ENCODE results near the gene SCN5A.
"Not testable (repeated sequence)": the region's sequence is repeated elsewhere in the genome, so short reads cannot be mapped to it uniquely, and the experiment has no call there.

The SCN5A gene

GRCh38 chr3:38578551-38578950 is 70.9 kb downstream of the SCN5A start:
- no peak for DNase-seq (ENCODE audit: low read depth in 2 of 2)

GRCh38 chr3:38578081-38578475 is 71.4 kb downstream of the SCN5A start:
- no peak for DNase-seq (ENCODE audit: low read depth in 2 of 2)

GRCh38 chr3:38577371-38578080 is 72.0 kb downstream of the SCN5A start:
- DNase-seq (ENCODE audit: low read depth in 2 of 2) = no peak

GRCh38 chr3:38576526-38577370 is 72.7 kb downstream of the SCN5A start:
- no peak for DNase-seq (ENCODE audit: low read depth in 2 of 2)

- DNase-seq (ENCODE audit: low read depth in 2 of 2) = no peak
These were observed 73.4 kb downstream of the SCN5A start for GRCh38 chr3:38576131-38576525.

GRCh38 chr3:38575279-38575843 is 74.1 kb downstream of the SCN5A start:
- DNase-seq (ENCODE audit: low read depth in 2 of 2) = no peak

- DNase-seq (ENCODE audit: low read depth in 2 of 2) = no peak
These were observed 74.8 kb downstream of the SCN5A start for GRCh38 chr3:38574411-38575278.

GRCh38 chr3:38573556-38573955 is 75.9 kb downstream of the SCN5A start:
- DNase-seq (ENCODE audit: low read depth in 2 of 2) = no peak

- DNase-seq (ENCODE audit: low read depth in 2 of 2) = no peak
These were observed 76.4 kb downstream of the SCN5A start for GRCh38 chr3:38573111-38573510.

GRCh38 chr3:38567498-38567897 is 82.0 kb downstream of the SCN5A start:
- DNase-seq (ENCODE audit: low read depth in 2 of 2) = no peak

GRCh38 chr3:38566794-38567193 is 82.7 kb downstream of the SCN5A start:
- not testable (repeated sequence) for DNase-seq (ENCODE audit: low read depth in 2 of 2)

GRCh38 chr3:38566215-38566528 is 83.3 kb downstream of the SCN5A start:
- no peak for DNase-seq (ENCODE audit: low read depth in 2 of 2)

GRCh38 chr3:38565339-38566214 is 83.9 kb downstream of the SCN5A start:
- DNase-seq (ENCODE audit: low read depth in 2 of 2) = no peak

- DNase-seq (ENCODE audit: low read depth in 2 of 2) = no peak
These were observed 84.7 kb downstream of the SCN5A start for GRCh38 chr3:38564631-38565338.

GRCh38 chr3:38563886-38564270 is 85.6 kb downstream of the SCN5A start:
- DNase-seq (ENCODE audit: low read depth in 2 of 2) = no peak

- no peak for DNase-seq (ENCODE audit: low read depth in 2 of 2)
These were observed 86.2 kb downstream of the SCN5A start for GRCh38 chr3:38563070-38563885.

- no peak for DNase-seq (ENCODE audit: low read depth in 2 of 2)
These were observed 87.0 kb downstream of the SCN5A start for GRCh38 chr3:38562467-38562925.

- no peak for DNase-seq (ENCODE audit: low read depth in 2 of 2)
These were observed 87.6 kb downstream of the SCN5A start for GRCh38 chr3:38561746-38562466.

Measured in stimulated activated CD4-positive, alpha-beta T cell treated with anti-CD3 and anti-CD28 coated beads, Interleukin-1b, Interleukin-23, amount 100 ng/mL, for 4 hours (primary cell).